Neural progenitor cell (in vitro differentiated cells): Measurements from ENCODE around the gene GTF2H2C. TPM values are rescaled to one million over a fixed set of nuclear protein-coding genes. Genes with fewer than 3 reads are reported as not detected.
"Not testable (repeated sequence)": the region's sequence is repeated elsewhere in the genome, so short reads cannot be mapped to it uniquely, and the experiment has no call there.

Source experiments
- DNase-seq: peaks from one replicate; pipeline ENCODE4 v3.0.0-alpha.2; 2016; ENCODE audit warnings: low spot score
- H2AFZ ChIP-seq: fragments of 200-600 bp; sonication (generic); replicated peaks from 2 replicates; pipeline ENCODE4 v1.6.1; 2016; ENCODE audit warnings: antibody characterized with exemption
- H3F3A ChIP-seq: fragments of 200-600 bp; sonication (generic); 2 replicates; pipeline ENCODE4 v1.6.1; 2016; ENCODE audit warnings: antibody characterized with exemption, low read depth
- H3K27ac ChIP-seq: fragments of 200-600 bp; sonication (generic); 2 replicates; pipeline ENCODE4 v1.5.1; 2016; ENCODE audit warnings: mild to moderate bottlenecking
- H3K27me3 ChIP-seq: fragments of 200-600 bp; sonication (generic); 2 replicates; pipeline ENCODE4 v1.6.1; 2016; ENCODE audit warnings: mild to moderate bottlenecking, moderate library complexity
- H3K36me3 ChIP-seq: fragments of 200-600 bp; sonication (generic); 2 replicates; pipeline ENCODE4 v1.5.1; 2016
- H3K4me1 ChIP-seq: fragments of 200-600 bp; sonication (generic); 2 replicates; pipeline ENCODE4 v1.6.1; 2016; ENCODE audit warnings: mixed run types
- H3K4me2 ChIP-seq: fragments of 200-600 bp; sonication (generic); 2 replicates; pipeline ENCODE4 v1.6.1; 2016
- H3K4me3 ChIP-seq: fragments of 200-600 bp; sonication (generic); 2 replicates; pipeline ENCODE4 v1.5.1; 2016
- H3K79me2 ChIP-seq: fragments of 200-600 bp; sonication (generic); 2 replicates; pipeline ENCODE4 v1.6.1; 2016; ENCODE audit warnings: low read depth
- H3K9ac ChIP-seq: fragments of 200-600 bp; sonication (generic); 2 replicates; pipeline ENCODE4 v1.6.1; 2016
- H3K9me3 ChIP-seq: fragments of 200-600 bp; sonication (generic); 2 replicates; pipeline ENCODE4 v1.5.1; 2016; ENCODE audit warnings: low read depth
- H4K20me1 ChIP-seq: fragments of 200-600 bp; sonication (generic); 2 replicates; pipeline ENCODE4 v1.6.1; 2016; ENCODE audit warnings: low read depth
- H3K27ac Mint-ChIP-seq: 3 replicates; pipeline ENCODE4 v1.8.0; 2021; ENCODE audit warnings: mixed read lengths
- H3K27me3 Mint-ChIP-seq: 2 replicates; pipeline ENCODE4 v1.8.0; 2022; ENCODE audit warnings: low read depth, mild to moderate bottlenecking, inconsistent platforms, moderate library complexity, mixed read lengths; ENCODE audit not compliant: insufficient read depth
- H3K36me3 Mint-ChIP-seq: 3 replicates; pipeline ENCODE4 v1.8.0; 2021; ENCODE audit warnings: mixed read lengths
- H3K4me1 Mint-ChIP-seq: 3 replicates; pipeline ENCODE4 v1.8.0; 2021; ENCODE audit warnings: mixed read lengths
- H3K4me3 Mint-ChIP-seq: 3 replicates; pipeline ENCODE4 v1.8.0; 2021; ENCODE audit warnings: mild to moderate bottlenecking, moderate library complexity, mixed read lengths
- H3K9me3 Mint-ChIP-seq: 3 replicates; pipeline ENCODE4 v1.8.0; 2020; ENCODE audit warnings: mixed read lengths
- CTCF ChIP-seq: fragments of 200-600 bp; sonication (generic); IDR thresholded peaks from 2 replicates; pipeline ENCODE4 v1.5.1; 2017; ENCODE audit warnings: antibody characterized with exemption, mild to moderate bottlenecking
- EZH2 ChIP-seq: fragments of 200-600 bp; sonication (generic); IDR thresholded peaks from 2 replicates; pipeline ENCODE4 v1.6.1; 2017; ENCODE audit warnings: antibody characterized with exemption, mild to moderate bottlenecking, moderate library complexity
- EZH2phosphoT487 ChIP-seq: fragments of 200-600 bp; sonication (generic); IDR thresholded peaks from 2 replicates; pipeline ENCODE4 v1.6.1; 2017; ENCODE audit warnings: antibody characterized with exemption
- total RNA-seq: library from RNA; depleted of rRNA; stranded (reverse); fragments of >200 nt; gene quantifications from 2 replicates; pipeline ENCODE4 v1.2.3, GENCODE V29; 2015; ENCODE audit warnings: low replicate concordance

GTF2H2C gene
- total RNA-seq, 1 donor from 2014 or later: 71.9 TPM

- no peaks in the 10 kb centered on the region for H3K36me3 ChIP-seq
- Mint-ChIP-seq H3K4me3 (no peak overlapping the region), H3K27ac (peak overlapping the region; percentile 29), H3K27me3 (no peaks in the 10 kb centered on the region), H3K9me3 (no peaks in the 10 kb centered on the region), H3K4me1 (peaks cover 17% of the 10 kb centered on the region), H3K36me3 (no peaks in the 10 kb centered on the region)
- no peak for DNase-seq
- H3K27ac ChIP-seq: peak overlapping the region; percentile 13
- no peaks in the 10 kb centered on the region for H3F3A ChIP-seq
- peaks cover 15% of the 10 kb centered on the region for H4K20me1 ChIP-seq
- H3K4me3 ChIP-seq: no peak overlapping the region
- TF ChIP-seq EZH2 (no peak), CTCF (no peak), EZH2phosphoT487 (no peak)
- H3K27me3 ChIP-seq: no peaks in the 10 kb centered on the region
- no peak overlapping the region for H2AFZ ChIP-seq
- H3K4me2 ChIP-seq: peak overlapping the region; percentile 9
- peaks cover 9% of the 10 kb centered on the region for H3K4me1 ChIP-seq
- no peaks in the 10 kb centered on the region for H3K9me3 ChIP-seq
- peaks cover 5% of the 10 kb centered on the region for H3K79me2 ChIP-seq
- H3K9ac ChIP-seq: peak overlapping the region; percentile 22
Observed at GRCh38 chr5:69530561-69531405, 29.2 kb upstream of the GTF2H2C start.

GRCh38 chr5:69531406-69531801 lies 28.6 kb upstream of the GTF2H2C start:
- H3K27ac Mint-ChIP-seq: peak overlapping the region; percentile 29
- Histone ChIP-seq H3K4me1 (peaks cover 9% of the 10 kb centered on the region), H3K9me3 (no peaks in the 10 kb centered on the region), H3F3A (no peaks in the 10 kb centered on the region), H3K4me3 (no peak overlapping the region), H3K9ac (no peak overlapping the region), H3K4me2 (peak overlapping the region; percentile 9), H3K27me3 (no peaks in the 10 kb centered on the region), H2AFZ (no peak overlapping the region), H4K20me1 (peaks cover 15% of the 10 kb centered on the region), H3K79me2 (peaks cover 5% of the 10 kb centered on the region), H3K27ac (peak overlapping the region; percentile 13), H3K36me3 (no peaks in the 10 kb centered on the region)
- peaks cover 17% of the 10 kb centered on the region for H3K4me1 Mint-ChIP-seq
- H3K9me3 Mint-ChIP-seq: no peaks in the 10 kb centered on the region
- TF ChIP-seq EZH2phosphoT487 (no peak), EZH2 (no peak), CTCF (no peak)
- DNase-seq: no peak
- H3K36me3 Mint-ChIP-seq: no peaks in the 10 kb centered on the region
- H3K4me3 Mint-ChIP-seq: no peak overlapping the region
- no peaks in the 10 kb centered on the region for H3K27me3 Mint-ChIP-seq

GRCh38 chr5:69537911-69538310 lies 22.1 kb upstream of the GTF2H2C start:
- H3K4me1 Mint-ChIP-seq, H3K4me1 ChIP-seq, H3K27me3 Mint-ChIP-seq, H3K27me3 ChIP-seq, H3K36me3 ChIP-seq, DNase-seq, H3K4me3 ChIP-seq, H3K9ac ChIP-seq, H3K9me3 ChIP-seq, H3K4me3 Mint-ChIP-seq, H2AFZ ChIP-seq, H3K27ac Mint-ChIP-seq, H3K9me3 Mint-ChIP-seq, H3K27ac ChIP-seq, H3K4me2 ChIP-seq, H3K79me2 ChIP-seq, H4K20me1 ChIP-seq, H3F3A ChIP-seq, H3K36me3 Mint-ChIP-seq: not testable (repeated sequence)

GRCh38 chr5:69538735-69539134 lies 21.3 kb upstream of the GTF2H2C start:
- H3K9me3 ChIP-seq, H4K20me1 ChIP-seq, H3K79me2 ChIP-seq, DNase-seq, H3K27ac ChIP-seq, H3K27ac Mint-ChIP-seq, H3K27me3 Mint-ChIP-seq, H3K4me1 Mint-ChIP-seq, H3K36me3 Mint-ChIP-seq, H2AFZ ChIP-seq, H3K9me3 Mint-ChIP-seq, H3K4me3 ChIP-seq, H3K27me3 ChIP-seq, H3K4me3 Mint-ChIP-seq, H3F3A ChIP-seq, H3K4me2 ChIP-seq, H3K36me3 ChIP-seq, H3K9ac ChIP-seq, H3K4me1 ChIP-seq: not testable (repeated sequence)

- H4K20me1 ChIP-seq, H3K4me3 ChIP-seq, H3K79me2 ChIP-seq, H3K27me3 ChIP-seq, H3K27me3 Mint-ChIP-seq, H3K4me3 Mint-ChIP-seq, H3F3A ChIP-seq, H3K9me3 ChIP-seq, H2AFZ ChIP-seq, H3K27ac Mint-ChIP-seq, DNase-seq, H3K4me1 ChIP-seq, H3K36me3 ChIP-seq, H3K9ac ChIP-seq, H3K4me1 Mint-ChIP-seq, H3K9me3 Mint-ChIP-seq, H3K36me3 Mint-ChIP-seq, H3K4me2 ChIP-seq, H3K27ac ChIP-seq: not testable (repeated sequence)
Observed at GRCh38 chr5:69541347-69541746, 18.6 kb upstream of the GTF2H2C start.

GRCh38 chr5:69542838-69543618 lies 17.0 kb upstream of the GTF2H2C start:
- not testable (repeated sequence) for H4K20me1 ChIP-seq, H3K4me1 ChIP-seq

More at GRCh38 chr5:69542838-69543618, 17.0 kb upstream of the GTF2H2C start:
- not testable (repeated sequence) for H3K4me3 Mint-ChIP-seq, H3K27me3 Mint-ChIP-seq, H3K27ac Mint-ChIP-seq, H3K27me3 ChIP-seq, H3K4me3 ChIP-seq, H3K4me2 ChIP-seq, H3K9me3 Mint-ChIP-seq, H3K36me3 Mint-ChIP-seq, H3K4me1 Mint-ChIP-seq, H3K36me3 ChIP-seq, H3K27ac ChIP-seq, H3K9ac ChIP-seq, H3K9me3 ChIP-seq, H3K79me2 ChIP-seq, DNase-seq, H3F3A ChIP-seq, H2AFZ ChIP-seq
